DOHH2 (cell line): ENCODE results near the gene SETSIP.

Experiments used
- H3F3A ChIP-seq: fragments of 200-600 bp; sonication (generic), shearing (Covaris generic); 2 replicates; pipeline ENCODE4 v1.6.0; 2016; ENCODE audit warnings: antibody characterized with exemption, mild to moderate bottlenecking; ENCODE audit not compliant: control insufficient read depth, insufficient read depth
- H3K27ac ChIP-seq: fragments of 200-600 bp; sonication (generic); 2 replicates; pipeline ENCODE4 v1.5.1; 2014; ENCODE audit warnings: low read depth, mild to moderate bottlenecking, low read length, moderate library complexity
- H3K27me3 ChIP-seq: fragments of 200-600 bp; sonication (generic); 2 replicates; pipeline ENCODE4 v1.6.1; 2014; ENCODE audit warnings: mild to moderate bottlenecking, low read length, mixed read lengths; ENCODE audit not compliant: control insufficient read depth
- H3K36me3 ChIP-seq: fragments of 200-600 bp; sonication (generic); 2 replicates; pipeline ENCODE4 v1.6.1; 2014; ENCODE audit warnings: mild to moderate bottlenecking, low read length, moderate library complexity, mixed read lengths; ENCODE audit not compliant: control insufficient read depth
- H3K4me1 ChIP-seq: fragments of 200-600 bp; sonication (generic); 2 replicates; pipeline ENCODE4 v1.6.1; 2014; ENCODE audit warnings: mild to moderate bottlenecking, low read length, mixed read lengths; ENCODE audit not compliant: control insufficient read depth
- H3K4me2 ChIP-seq: fragments of 200-600 bp; sonication (generic); 2 replicates; pipeline ENCODE4 v1.6.0; 2014; ENCODE audit warnings: mild to moderate bottlenecking, low read length, moderate library complexity
- H3K4me3 ChIP-seq: fragments of 200-600 bp; sonication (generic); 2 replicates; pipeline ENCODE4 v1.5.1; 2014; ENCODE audit warnings: mild to moderate bottlenecking, low read length, mixed read lengths
- H3K79me2 ChIP-seq: fragments of 200-600 bp; sonication (generic); 2 replicates; pipeline ENCODE4 v1.6.1; 2014; ENCODE audit warnings: mild to moderate bottlenecking, low read length, mixed read lengths; ENCODE audit not compliant: control insufficient read depth
- H3K9me2 ChIP-seq: fragments of 200-600 bp; sonication (generic); replicated peaks from 2 replicates; pipeline ENCODE4 v1.6.1; 2014; ENCODE audit warnings: mild to moderate bottlenecking, low read length, mixed read lengths; ENCODE audit not compliant: control insufficient read depth
- H3K9me3 ChIP-seq: fragments of 200-600 bp; sonication (generic); 2 replicates; pipeline ENCODE4 v1.6.1; 2014; ENCODE audit warnings: antibody characterized with exemption, low read length, mixed read lengths; ENCODE audit not compliant: control insufficient read depth, insufficient read depth
- H4K20me1 ChIP-seq: fragments of 200-600 bp; sonication (generic); 2 replicates; pipeline ENCODE4 v1.6.0; 2014; ENCODE audit warnings: low read depth, mild to moderate bottlenecking, antibody characterized with exemption, low read length, moderate library complexity; ENCODE audit not compliant: control insufficient read depth, insufficient read depth
- EZH2phosphoT487 ChIP-seq: fragments of 200-600 bp; sonication (generic); IDR thresholded peaks from 2 replicates; pipeline ENCODE4 v1.6.1; 2017; ENCODE audit warnings: borderline replicate concordance, mild to moderate bottlenecking, antibody characterized with exemption, low read length, moderate library complexity, mixed read lengths
- TF ChIP-seq, protein P1 (sequence below): fragments of 200-600 bp; sonication (generic); IDR thresholded peaks from one replicate; pipeline ENCODE4 v1.5.1; 2014; ENCODE audit warnings: antibody characterized with exemption, mild to moderate bottlenecking, low read depth, low read length; ENCODE audit not compliant: poor library complexity, severe bottlenecking

The SETSIP gene

DNA sequence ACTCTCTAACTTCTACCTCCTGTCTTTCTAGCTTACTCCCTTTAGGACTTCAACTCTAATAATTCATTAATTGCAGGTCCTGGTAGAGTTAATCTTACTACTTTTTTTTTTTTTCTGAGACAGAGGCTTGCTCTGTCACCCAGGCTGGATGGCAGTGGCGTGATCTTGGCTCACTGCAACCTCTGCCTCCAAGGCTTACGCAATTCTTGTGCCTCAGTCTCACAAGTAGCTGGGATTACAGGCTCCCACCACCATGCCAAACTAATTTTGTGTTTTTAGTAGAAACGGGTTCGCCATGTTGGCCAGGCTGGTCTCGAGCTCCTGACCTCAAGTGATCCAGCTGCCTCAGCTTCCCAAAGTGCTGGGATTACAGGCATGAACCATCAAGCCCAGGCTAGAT, 20.7 kb upstream of the SETSIP start:
- Histone ChIP-seq H3K9me3 (no peaks in the 10 kb centered on the region), H3K27ac (no peak overlapping the region), H3K79me2 (no peaks in the 10 kb centered on the region), H3F3A (no peaks in the 10 kb centered on the region), H3K4me2 (no peak overlapping the region), H4K20me1 (no peaks in the 10 kb centered on the region), H3K9me2 (no peaks in the 10 kb centered on the region), H3K4me1 (no peaks in the 10 kb centered on the region), H3K4me3 (no peak overlapping the region), H3K27me3 (no peaks in the 10 kb centered on the region), H3K36me3 (no peaks in the 10 kb centered on the region)
- TF ChIP-seq EZH2phosphoT487, result no peak

DNA sequence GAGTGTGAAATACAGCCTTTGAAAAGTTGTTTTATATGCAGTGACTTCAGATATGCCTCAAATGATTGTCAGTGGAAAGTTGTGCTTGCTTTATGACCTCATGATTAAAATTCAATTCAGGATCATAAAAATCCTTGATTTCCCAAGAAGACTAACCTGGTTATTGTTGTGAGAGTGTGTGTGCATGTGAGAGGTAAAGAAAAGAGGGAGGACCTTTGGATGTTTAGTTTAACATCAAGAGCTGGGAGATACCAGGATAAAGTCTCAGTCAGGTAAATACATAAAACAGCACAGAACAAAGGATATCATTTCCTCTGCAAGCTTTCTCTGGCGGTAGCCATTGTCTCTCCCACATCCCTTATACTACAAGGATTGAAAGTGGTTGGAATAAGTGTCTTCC, 19.4 kb upstream of the SETSIP start:
- no peak overlapping the region for H3K4me3 ChIP-seq
- H3K9me3 ChIP-seq, result no peaks in the 10 kb centered on the region
- no peaks in the 10 kb centered on the region for H3K79me2 ChIP-seq
- H3K27me3 ChIP-seq, result no peaks in the 10 kb centered on the region
- H3K4me2 ChIP-seq, result no peak overlapping the region
- TF ChIP-seq EZH2phosphoT487, result no peak
- TF ChIP-seq, protein P1, sequence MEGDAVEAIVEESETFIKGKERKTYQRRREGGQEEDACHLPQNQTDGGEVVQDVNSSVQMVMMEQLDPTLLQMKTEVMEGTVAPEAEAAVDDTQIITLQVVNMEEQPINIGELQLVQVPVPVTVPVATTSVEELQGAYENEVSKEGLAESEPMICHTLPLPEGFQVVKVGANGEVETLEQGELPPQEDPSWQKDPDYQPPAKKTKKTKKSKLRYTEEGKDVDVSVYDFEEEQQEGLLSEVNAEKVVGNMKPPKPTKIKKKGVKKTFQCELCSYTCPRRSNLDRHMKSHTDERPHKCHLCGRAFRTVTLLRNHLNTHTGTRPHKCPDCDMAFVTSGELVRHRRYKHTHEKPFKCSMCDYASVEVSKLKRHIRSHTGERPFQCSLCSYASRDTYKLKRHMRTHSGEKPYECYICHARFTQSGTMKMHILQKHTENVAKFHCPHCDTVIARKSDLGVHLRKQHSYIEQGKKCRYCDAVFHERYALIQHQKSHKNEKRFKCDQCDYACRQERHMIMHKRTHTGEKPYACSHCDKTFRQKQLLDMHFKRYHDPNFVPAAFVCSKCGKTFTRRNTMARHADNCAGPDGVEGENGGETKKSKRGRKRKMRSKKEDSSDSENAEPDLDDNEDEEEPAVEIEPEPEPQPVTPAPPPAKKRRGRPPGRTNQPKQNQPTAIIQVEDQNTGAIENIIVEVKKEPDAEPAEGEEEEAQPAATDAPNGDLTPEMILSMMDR, result no peak
- H3K4me1 ChIP-seq, result no peaks in the 10 kb centered on the region
- no peak overlapping the region for H3K27ac ChIP-seq
- H4K20me1 ChIP-seq, result no peaks in the 10 kb centered on the region
- no peaks in the 10 kb centered on the region for H3K9me2 ChIP-seq
- no peaks in the 10 kb centered on the region for H3F3A ChIP-seq
- H3K36me3 ChIP-seq, result no peaks in the 10 kb centered on the region

DNA sequence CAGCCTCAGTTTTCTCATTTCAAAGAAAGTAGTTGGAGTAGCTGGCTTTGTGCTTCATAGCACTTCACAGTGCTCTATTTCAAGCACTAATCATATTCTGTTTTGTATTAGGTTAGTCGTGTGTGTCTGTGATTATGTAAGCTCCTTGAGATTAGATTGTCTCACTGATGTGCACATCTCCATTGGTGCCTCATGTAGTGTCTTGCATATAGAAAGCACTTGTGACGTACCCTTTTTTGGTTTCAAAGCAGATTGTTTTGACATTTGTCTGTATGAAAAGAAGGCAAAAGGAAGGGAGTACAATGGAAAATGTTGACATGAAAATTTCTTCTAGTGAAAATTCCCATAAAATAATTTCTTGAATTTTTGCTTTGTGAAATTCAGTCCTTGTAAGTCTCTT, 18.9 kb upstream of the SETSIP start:
- Histone ChIP-seq H3K27ac (no peak overlapping the region), H4K20me1 (no peaks in the 10 kb centered on the region), H3K4me1 (no peaks in the 10 kb centered on the region), H3K4me2 (no peak overlapping the region), H3K4me3 (no peak overlapping the region), H3F3A (no peaks in the 10 kb centered on the region), H3K27me3 (no peaks in the 10 kb centered on the region), H3K79me2 (no peaks in the 10 kb centered on the region), H3K9me2 (no peaks in the 10 kb centered on the region), H3K9me3 (no peaks in the 10 kb centered on the region), H3K36me3 (no peaks in the 10 kb centered on the region)
- TF ChIP-seq, protein P1, result no peak
- no peak for TF ChIP-seq EZH2phosphoT487

GRCh38 chr1:92091625-92092024, 16.4 kb upstream of the SETSIP start:
- no peaks in the 10 kb centered on the region for H3K9me2 ChIP-seq
- no peaks in the 10 kb centered on the region for H3K36me3 ChIP-seq
- H3K9me3 ChIP-seq, result no peaks in the 10 kb centered on the region
- H4K20me1 ChIP-seq, result no peaks in the 10 kb centered on the region
- H3K27ac ChIP-seq, result no peak overlapping the region
- no peak for TF ChIP-seq EZH2phosphoT487
- TF ChIP-seq, protein P1, result no peak
- no peak overlapping the region for H3K4me2 ChIP-seq
- no peaks in the 10 kb centered on the region for H3K27me3 ChIP-seq
- H3F3A ChIP-seq, result no peaks in the 10 kb centered on the region
- no peaks in the 10 kb centered on the region for H3K79me2 ChIP-seq
- no peak overlapping the region for H3K4me3 ChIP-seq
- H3K4me1 ChIP-seq, result no peaks in the 10 kb centered on the region
